ENCODE results near the gene PPM1F.

The PPM1F gene

GRCh38 chr22:21952586-21953571 lies at the start of gene PPM1F:
Gene PPM1F (minus strand): TSS chr22:21952848. CDS start chr22:21946048, 6,800 bp downstream.
- peak; percentile 90 to 91 for DNase-seq (ENCODE audit: low read depth in 1 of 2, low spot score in 1 of 2)

GRCh38 chr22:22001664-22002525 lies 49.2 kb upstream of the PPM1F start:
- no peak for DNase-seq (ENCODE audit: low read depth in 1 of 2, low spot score in 1 of 2)

- DNase-seq (ENCODE audit: low read depth in 1 of 2, low spot score in 1 of 2), result no peak
These were observed 46.1 kb upstream of the PPM1F start for GRCh38 chr22:21998595-21999247.

DNA sequence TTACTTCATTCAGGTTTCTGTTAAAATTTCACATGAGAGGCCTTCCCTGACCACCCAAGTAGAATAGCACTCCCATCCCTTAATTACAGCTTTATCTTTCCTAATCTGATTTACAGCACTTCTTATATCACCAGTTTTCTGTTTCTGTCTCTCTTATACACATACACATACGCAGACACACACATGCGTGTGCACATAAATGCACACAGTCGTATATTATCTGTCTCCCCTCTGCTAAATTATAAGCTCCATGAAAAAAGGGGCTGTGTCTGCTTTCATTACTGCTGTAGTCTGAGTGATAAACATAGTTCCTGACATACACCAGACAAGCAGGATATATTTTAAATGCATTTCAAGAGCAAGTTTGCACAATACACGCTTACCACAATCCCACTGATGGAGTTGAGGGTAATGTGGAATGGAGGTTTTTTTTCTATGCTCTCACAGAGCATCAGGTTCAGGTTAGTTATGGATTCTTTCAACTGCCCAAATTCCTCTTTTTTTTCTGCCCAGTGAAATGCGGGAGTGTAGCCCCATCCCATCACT lies 43.6 kb upstream of the PPM1F start:
- no peak for DNase-seq (ENCODE audit: low read depth in 1 of 2, low spot score in 1 of 2)

DNA sequence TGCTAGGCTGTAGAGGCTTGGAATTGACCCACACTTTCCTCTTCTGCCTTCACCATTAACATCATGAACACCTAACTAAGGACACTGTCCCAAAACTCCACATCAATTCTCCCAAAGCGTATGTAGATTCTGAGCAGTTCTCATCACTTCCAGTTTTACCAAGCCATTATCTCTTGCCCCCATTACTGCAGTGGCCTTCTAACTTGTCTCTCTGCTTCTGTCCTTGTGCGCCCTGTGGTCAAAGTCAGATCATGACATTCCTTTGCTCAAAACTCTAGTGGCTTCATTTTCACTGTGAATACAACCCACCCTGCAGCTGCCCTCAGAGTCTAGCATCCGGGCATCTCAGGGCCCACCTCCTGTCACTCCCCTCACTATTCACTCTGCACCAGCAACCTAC lies 43.0 kb upstream of the PPM1F start:
- DNase-seq (ENCODE audit: low read depth in 1 of 2, low spot score in 1 of 2), result no peak

GRCh38 chr22:21994881-21995444 lies 42.3 kb upstream of the PPM1F start:
- DNase-seq (ENCODE audit: low read depth in 1 of 2, low spot score in 1 of 2), result no peak

DNA sequence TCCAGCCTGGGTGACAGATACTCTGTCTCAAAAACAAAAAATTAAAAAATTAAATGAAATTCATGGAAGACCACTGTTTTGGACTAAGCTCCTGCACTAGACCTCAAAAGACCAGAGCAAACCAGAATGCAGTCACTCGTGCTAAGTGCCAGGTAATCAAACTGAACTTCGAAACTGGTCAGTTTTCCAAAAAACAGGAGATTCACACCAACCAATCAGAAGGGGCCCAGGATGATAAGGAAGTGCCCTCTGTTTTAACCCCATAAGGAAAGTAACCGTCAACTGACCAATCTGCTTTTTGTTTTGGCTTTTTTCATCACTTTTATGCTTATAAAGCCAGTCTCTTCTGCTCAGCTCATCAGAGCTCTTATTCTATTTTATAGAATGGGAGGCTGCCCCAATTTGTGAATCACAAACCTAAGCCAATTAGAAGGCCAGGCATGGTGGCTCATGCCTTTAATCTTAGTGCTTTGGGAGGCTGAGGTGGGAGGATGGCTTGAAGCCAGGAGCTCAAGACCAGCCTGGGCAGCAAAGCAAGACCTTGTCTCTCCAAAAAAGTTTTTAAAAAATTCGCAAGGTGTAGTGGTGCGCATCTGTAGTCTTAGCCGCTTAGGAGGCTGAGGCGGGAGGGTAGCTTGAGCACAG lies 40.1 kb upstream of the PPM1F start:
- DNase-seq (ENCODE audit: low read depth in 1 of 2, low spot score in 1 of 2), result no peak

DNA sequence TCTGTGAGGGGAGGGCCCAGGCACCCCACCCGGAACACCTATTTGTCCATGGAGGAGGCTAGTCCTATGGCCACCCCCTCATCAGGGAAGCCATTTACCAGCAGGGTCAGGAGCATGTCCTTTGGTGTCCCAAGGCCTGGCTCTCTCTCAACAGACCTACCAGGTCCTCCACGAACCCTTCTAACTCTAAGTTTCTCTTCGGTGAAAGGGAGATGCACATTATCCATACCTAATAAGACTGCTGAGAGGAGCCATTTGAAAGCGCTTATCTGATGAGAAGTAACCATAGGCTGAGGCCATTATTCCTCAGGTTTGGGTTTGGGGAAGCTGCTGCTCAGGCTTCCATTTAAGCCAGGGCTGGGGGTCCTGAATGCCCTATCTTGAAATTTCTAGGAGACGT lies 39.1 kb upstream of the PPM1F start:
- DNase-seq (ENCODE audit: low read depth in 1 of 2, low spot score in 1 of 2), result no peak

DNA sequence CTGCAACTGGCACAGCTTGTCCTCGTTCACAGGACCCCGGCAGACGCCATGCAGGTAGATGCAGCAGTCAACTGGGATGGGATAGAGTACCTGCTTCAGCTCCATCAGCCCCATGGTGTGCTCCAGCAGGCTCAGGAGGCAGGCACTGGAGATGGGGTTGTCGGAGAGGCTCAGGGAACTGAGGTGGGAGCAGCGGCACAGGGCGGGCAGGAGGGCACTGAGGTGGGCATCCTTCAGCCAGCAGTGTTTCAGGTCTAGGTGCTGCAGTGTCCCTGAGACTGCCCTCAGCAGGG lies 38.6 kb upstream of the PPM1F start:
- no peak for DNase-seq (ENCODE audit: low read depth in 1 of 2, low spot score in 1 of 2)

DNA sequence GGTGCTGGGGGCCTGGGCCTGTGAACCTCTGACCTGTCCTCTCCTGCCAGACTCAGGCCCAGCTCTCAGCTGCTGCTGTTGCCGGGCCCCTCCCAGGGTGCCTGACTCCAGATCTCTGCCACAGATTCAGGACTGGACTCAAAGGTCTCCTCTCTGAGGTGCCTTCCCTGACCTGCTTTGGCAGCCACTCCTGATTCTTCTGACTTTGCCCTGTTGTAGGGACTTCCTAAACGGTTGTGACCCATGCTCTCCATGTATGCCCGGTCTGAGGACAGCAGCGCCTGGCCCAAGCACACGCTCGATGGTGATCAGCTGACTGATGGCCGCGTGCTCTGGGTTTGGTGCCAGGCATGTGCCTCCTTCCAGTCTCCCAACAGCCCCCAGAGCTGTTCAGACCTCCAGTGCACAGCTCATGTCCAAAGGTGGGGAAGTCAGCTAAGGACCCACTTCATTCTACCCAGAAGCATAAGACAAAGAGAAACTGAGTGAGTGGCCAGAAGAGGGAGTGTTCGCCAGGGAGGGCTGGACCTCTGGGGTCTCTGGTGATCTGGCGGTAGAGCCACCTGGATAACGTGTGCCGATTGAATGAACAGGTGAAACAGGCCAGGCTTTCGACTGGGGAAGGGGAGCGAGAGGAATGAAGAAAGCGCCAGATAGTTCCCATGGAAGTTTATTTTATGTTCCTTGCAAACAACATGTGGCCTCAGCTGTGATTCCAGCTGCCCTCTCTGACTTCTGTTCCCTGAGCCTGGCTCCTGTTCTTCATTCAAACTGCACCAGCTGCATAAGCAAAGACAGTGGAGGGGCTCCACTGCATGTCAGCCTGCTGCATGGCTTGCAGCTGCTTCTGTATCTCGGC lies 38.0 kb upstream of the PPM1F start:
- no peak for DNase-seq (ENCODE audit: low read depth in 1 of 2, low spot score in 1 of 2)

DNA sequence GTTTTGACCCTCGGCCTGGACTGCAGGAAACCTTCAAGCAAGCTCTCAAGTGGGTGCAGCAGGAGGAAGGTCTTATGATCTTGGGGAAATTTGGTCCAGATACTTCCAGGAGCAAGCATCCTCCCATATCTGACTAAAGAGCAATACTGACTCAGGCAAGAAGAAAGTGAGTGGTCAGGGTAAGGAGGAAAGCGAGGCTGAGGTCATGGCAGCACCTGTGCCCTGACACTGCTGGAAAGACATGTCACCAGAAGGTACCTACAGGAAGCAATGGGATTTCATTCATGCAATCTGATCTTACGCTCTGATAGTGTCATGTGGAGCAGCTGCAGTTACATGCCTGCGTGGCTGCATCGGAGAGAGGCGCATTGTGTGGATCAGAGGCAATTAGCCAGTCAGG lies 36.4 kb upstream of the PPM1F start:
- DNase-seq (ENCODE audit: low read depth in 1 of 2, low spot score in 1 of 2), result no peak

- DNase-seq (ENCODE audit: low read depth in 1 of 2, low spot score in 1 of 2), result no peak
These were observed 32.6 kb upstream of the PPM1F start for GRCh38 chr22:21985214-21985613.

DNA sequence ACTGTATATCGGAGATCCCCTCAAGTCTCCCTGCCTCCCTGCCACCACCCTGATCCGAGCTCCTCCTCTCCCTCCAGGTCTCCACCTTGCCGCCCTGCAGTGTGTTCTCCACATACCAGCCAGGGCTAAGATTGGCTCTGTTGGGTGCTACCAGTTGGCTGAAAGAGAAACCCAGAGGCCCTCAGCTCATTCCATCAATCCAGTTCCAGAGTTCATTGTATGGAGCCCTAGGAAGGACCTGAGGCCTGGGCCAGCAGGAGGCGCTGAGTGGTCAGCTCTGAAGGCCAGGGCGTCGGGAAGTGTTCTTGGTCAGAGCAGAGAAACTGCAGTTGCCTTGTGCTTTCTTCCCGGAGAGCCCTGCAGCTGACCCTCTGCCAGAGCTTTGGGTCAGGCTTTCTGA lies 32.1 kb upstream of the PPM1F start:
- DNase-seq (ENCODE audit: low read depth in 1 of 2, low spot score in 1 of 2), result no peak

DNA sequence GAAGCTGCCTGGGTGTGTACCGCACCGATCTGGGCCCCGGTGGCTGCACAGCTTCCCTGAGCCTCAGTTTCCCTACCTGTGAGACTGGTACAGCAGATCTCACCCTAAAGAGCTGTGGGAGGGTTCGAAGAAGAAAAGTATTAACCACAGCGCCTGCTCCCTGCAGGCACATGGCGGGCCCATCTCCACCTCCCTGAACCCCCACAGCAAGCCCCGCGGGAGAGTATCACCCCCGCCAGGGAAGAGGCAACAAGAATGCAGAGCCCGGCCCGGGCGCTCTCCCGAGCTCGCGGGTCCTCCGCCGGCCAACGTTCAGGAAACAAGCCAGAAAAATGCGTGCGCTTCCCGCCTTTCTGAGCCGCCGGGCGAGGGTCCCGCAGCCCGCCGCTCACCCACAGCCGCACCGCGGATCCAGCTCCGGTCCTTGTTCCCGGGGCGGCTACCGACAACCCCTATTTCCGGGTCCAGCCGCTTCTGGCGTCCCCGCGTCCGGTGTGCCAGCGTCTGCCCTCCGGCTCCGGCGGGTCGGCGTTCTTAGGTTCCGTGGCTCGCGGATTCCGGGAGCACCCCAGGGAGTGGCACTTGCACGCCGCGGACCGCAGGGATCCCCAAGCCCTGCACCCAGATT lies 29.8 kb upstream of the PPM1F start, which contains the start of gene TOP3B:
Gene TOP3B, minus strand, starts transcription at position 450 of the 628 bp plus-strand sequence. CDS start 7,078 bp downstream, outside the sequence.
- peak; percentile 61 to 78 for DNase-seq (ENCODE audit: low read depth in 1 of 2, low spot score in 1 of 2)

- DNase-seq (ENCODE audit: low read depth in 1 of 2, low spot score in 1 of 2), result no peak
These were observed 29.2 kb upstream of the PPM1F start for GRCh38 chr22:21981874-21982273.

GRCh38 chr22:21980547-21980946 lies 27.9 kb upstream of the PPM1F start:
- DNase-seq (ENCODE audit: low read depth in 1 of 2, low spot score in 1 of 2), result no peak

GRCh38 chr22:21978564-21979386 lies 26.1 kb upstream of the PPM1F start:
- DNase-seq (ENCODE audit: low read depth in 1 of 2, low spot score in 1 of 2), result no peak

GRCh38 chr22:21977814-21978213 lies 25.2 kb upstream of the PPM1F start:
- DNase-seq (ENCODE audit: low read depth in 1 of 2, low spot score in 1 of 2), result no peak

Data from stimulated activated CD4-positive, alpha-beta T cell treated with anti-CD3 and anti-CD28 coated beads, Interleukin-15, amount 100 ng/mL, for 1 hour (primary cell).